Glutamatergic neuron (in vitro differentiated cells): ENCODE data around the gene RAD51B. TPM values are rescaled to one million over a fixed set of nuclear protein-coding genes. Genes with fewer than 3 reads are reported as not detected.
A peak's percentile ranks its signal among the peaks of the same experiment; 100 is the strongest.

Experiments used
- DNase-seq: peaks from one replicate; pipeline ENCODE4 v3.0.0; 2022
- H3K27ac Mint-ChIP-seq: one replicate; pipeline ENCODE4 v1.8.0; 2020; ENCODE audit warnings: mild to moderate bottlenecking, mixed read lengths, inconsistent platforms; ENCODE audit not compliant: unreplicated experiment
- H3K27me3 Mint-ChIP-seq: one replicate; pipeline ENCODE4 v1.8.0; 2020; ENCODE audit warnings: mild to moderate bottlenecking, moderate library complexity, mixed read lengths, inconsistent platforms; ENCODE audit not compliant: unreplicated experiment
- H3K36me3 Mint-ChIP-seq: one replicate; pipeline ENCODE4 v1.8.0; 2020; ENCODE audit warnings: mild to moderate bottlenecking, mixed read lengths, inconsistent platforms; ENCODE audit not compliant: unreplicated experiment
- H3K4me1 Mint-ChIP-seq: one replicate; pipeline ENCODE4 v1.8.0; 2020; ENCODE audit warnings: mild to moderate bottlenecking, low read depth, mixed read lengths, inconsistent platforms; ENCODE audit not compliant: unreplicated experiment
- H3K4me3 Mint-ChIP-seq: one replicate; pipeline ENCODE4 v1.8.0; 2020; ENCODE audit warnings: mild to moderate bottlenecking, mixed read lengths, inconsistent platforms; ENCODE audit not compliant: unreplicated experiment
- H3K9me3 Mint-ChIP-seq: one replicate; pipeline ENCODE4 v1.8.0; 2020; ENCODE audit warnings: mild to moderate bottlenecking, moderate library complexity, mixed read lengths, inconsistent platforms; ENCODE audit not compliant: unreplicated experiment
- CTCF ChIP-seq: fragments of 200-600 bp; sonication (generic); IDR thresholded peaks from one replicate; pipeline ENCODE4 v1.5.0; 2021; ENCODE audit not compliant: partially characterized antibody, unreplicated experiment
- total RNA-seq: library from RNA; stranded (reverse); fragmentation: NEBNext Ultra II Directional; extraction: Animal tissue kit (Norgen Biotek cat#: 25700); gene quantifications from one replicate; pipeline ENCODE4 v1.2.1, GENCODE V29; 2021; ENCODE audit not compliant: unreplicated experiment

RAD51B gene
- total RNA-seq, 1 donor from 2014 or later, result 9.7 TPM

- Mint-ChIP-seq H3K27ac (peak overlapping the region; percentile 66), H3K27me3 (peaks cover 1% of the 10 kb centered on the region), H3K36me3 (peaks cover 7% of the 10 kb centered on the region), H3K9me3 (peaks cover 5% of the 10 kb centered on the region), H3K4me1 (peaks cover 5% of the 10 kb centered on the region), H3K4me3 (no peak overlapping the region)
- DNase-seq, result no peak
- TF ChIP-seq CTCF, result no peak
These were observed 863.7 kb downstream of the RAD51B start for GRCh38 chr14:68683326-68683725.

GRCh38 chr14:68684466-68685418, 865.2 kb downstream of the RAD51B start:
- DNase-seq, result no peak
- Mint-ChIP-seq H3K4me1 (peaks cover 5% of the 10 kb centered on the region), H3K4me3 (no peak overlapping the region), H3K27me3 (peaks cover 1% of the 10 kb centered on the region), H3K36me3 (peaks cover 7% of the 10 kb centered on the region), H3K9me3 (peaks cover 3% of the 10 kb centered on the region), H3K27ac (no peak overlapping the region)
- TF ChIP-seq CTCF, result no peak

- no peak for TF ChIP-seq CTCF
- Mint-ChIP-seq H3K4me1 (peaks cover 5% of the 10 kb centered on the region), H3K9me3 (peaks cover 2% of the 10 kb centered on the region), H3K27me3 (peaks cover 1% of the 10 kb centered on the region), H3K27ac (no peak overlapping the region), H3K36me3 (peaks cover 7% of the 10 kb centered on the region), H3K4me3 (no peak overlapping the region)
- no peak for DNase-seq
These were observed 866.0 kb downstream of the RAD51B start for GRCh38 chr14:68685419-68686204.

GRCh38 chr14:68686205-68686465, 866.6 kb downstream of the RAD51B start:
- H3K27ac Mint-ChIP-seq, result no peak overlapping the region
- peaks cover 7% of the 10 kb centered on the region for H3K36me3 Mint-ChIP-seq
- DNase-seq, result no peak
- H3K27me3 Mint-ChIP-seq, result peaks cover 3% of the 10 kb centered on the region
- peaks cover 2% of the 10 kb centered on the region for H3K9me3 Mint-ChIP-seq
- TF ChIP-seq CTCF, result no peak
- peaks cover 5% of the 10 kb centered on the region for H3K4me1 Mint-ChIP-seq
- no peak overlapping the region for H3K4me3 Mint-ChIP-seq

- H3K4me3 Mint-ChIP-seq, result no peak overlapping the region
- no peak for TF ChIP-seq CTCF
- DNase-seq, result no peak
- peaks cover 3% of the 10 kb centered on the region for H3K27me3 Mint-ChIP-seq
- H3K36me3 Mint-ChIP-seq, result peaks cover 7% of the 10 kb centered on the region
- peaks cover 5% of the 10 kb centered on the region for H3K4me1 Mint-ChIP-seq
- H3K9me3 Mint-ChIP-seq, result peaks cover 2% of the 10 kb centered on the region
- H3K27ac Mint-ChIP-seq, result no peak overlapping the region
These were observed 867.1 kb downstream of the RAD51B start for GRCh38 chr14:68686724-68687123.
